ENCODE data around the gene SDK2. TPM values are rescaled to one million over a fixed set of nuclear protein-coding genes. Genes with fewer than 3 reads are reported as not detected.

Gene SDK2
- total and polyA plus RNA-seq, 9 of the 15 experiments (the other 6 are each of a cell fraction or from before 2014, with no cell fraction given): 0.04 TPM; not detected in 8

DNA sequence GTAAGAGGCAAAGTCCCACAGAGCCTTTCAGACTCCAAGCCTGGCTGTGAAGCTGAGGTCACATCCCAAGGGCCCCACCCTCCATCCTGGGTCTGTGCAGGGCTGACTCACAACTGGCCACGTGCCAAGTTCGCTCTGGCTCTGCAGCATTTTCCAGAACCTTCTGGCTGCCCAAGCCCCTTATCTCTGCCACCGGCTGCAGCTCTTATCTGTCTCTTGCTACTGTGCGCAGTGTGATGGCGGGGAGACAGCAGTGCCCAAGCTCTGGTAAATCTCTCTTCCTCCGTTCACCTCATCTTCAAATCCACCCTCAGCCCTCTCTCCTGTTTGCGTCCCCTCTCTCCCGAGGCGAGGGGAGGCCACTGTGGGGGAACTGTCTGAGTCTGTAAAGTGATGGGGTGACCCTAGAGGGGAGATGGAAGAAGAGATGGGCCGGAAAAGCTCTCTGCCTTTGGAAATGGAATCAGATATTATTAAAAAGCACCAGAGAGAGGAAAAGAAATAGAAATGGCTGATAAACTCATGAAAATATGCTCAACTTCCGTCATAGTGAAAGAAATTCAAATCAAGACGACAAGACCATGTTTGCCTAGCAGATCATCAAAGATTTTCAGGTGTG, 169.8 kb downstream of the SDK2 start:
- FAIRE-seq: peak; percentile 99
- H3K9me3 ChIP-seq (replicated peaks; ENCODE audit: control insufficient read depth, insufficient read depth, low read depth, low read length): no peaks in the 10 kb centered on the region; the same call in 1 of the 2 replicates
- H3K79me2 ChIP-seq (ENCODE audit: control insufficient read depth, insufficient read depth, low read length): no peaks in the 10 kb centered on the region
- intact Hi-C loops (cut with micrococcal nuclease): no loop called here
- no peak overlapping the region; a peak in 1 of 4 replicates for H3K9ac ChIP-seq (ENCODE audit: insufficient read depth in 1 of 2, low read depth in 2 of 2, low read length in 2 of 2)
- H2AFZ ChIP-seq (ENCODE audit: low read depth, low read length): no peak overlapping the region
- no peak overlapping the region; the same call in 2 of the 3 replicates for H3K27ac ChIP-seq (ENCODE audit: extremely low read depth, low read depth, low read length)
- peak overlapping the region; percentile 43; the same call in 1 of the 2 replicates for H3K4me2 ChIP-seq (ENCODE audit: insufficient read depth, low read length)
- H3K4me1 ChIP-seq (replicated peaks in 1 of 2; ENCODE audit: control insufficient read depth in 2 of 2, insufficient read depth in 2 of 2, low read length in 2 of 2): peaks cover 7 to 10% of the 10 kb centered on the region in 2 experiments; a peak in 4 of 5 replicates
- ATAC-seq: peak; percentile 99
- no peak overlapping the region for H3K4me3 ChIP-seq
- H4K20me1 ChIP-seq (replicated peaks; ENCODE audit: control insufficient read depth, insufficient read depth, low read length): peaks cover 6% of the 10 kb centered on the region; the same call in 1 of the 2 replicates
- CTCF ChIA-PET (ENCODE audit: low intra/inter-chr PET ratio): no interaction called here
- in situ Hi-C loops (cut with MboI): no loop called here
- peak; percentile 81 to 91 (median 86) for DNase-seq (ENCODE audit: extremely low read depth in 1 of 4, low spot score in 3 of 4)
- no TSS peak for BruUV-seq (replicated peaks)
- POLR2A ChIA-PET: interaction anchor here (0.6 to 1.6 kb wide), 3 partner anchors 14 to 159 kb away, joined by 3 to 9 read pairs (median 3); no protein-coding TSS in a partner anchor
- peaks cover 13 to 24% of the 10 kb centered on the region in 2 experiments for H3K27me3 ChIP-seq (ENCODE audit: control insufficient read depth in 2 of 2, insufficient read depth in 2 of 2, low read length in 2 of 2)
- no peaks in the 10 kb centered on the region for H3K9me1 ChIP-seq (ENCODE audit: control insufficient read depth, insufficient read depth, low read length)
- WGBS (ENCODE audit: insufficient coverage, low coverage, missing lambda C conversion rate): under 1% methylated on average over 12 of the region's 12 CpGs
- no peaks in the 10 kb centered on the region for H3K36me3 ChIP-seq (ENCODE audit: control insufficient read depth, insufficient read depth, low read length)
- TF ChIP-seq, protein P1, sequence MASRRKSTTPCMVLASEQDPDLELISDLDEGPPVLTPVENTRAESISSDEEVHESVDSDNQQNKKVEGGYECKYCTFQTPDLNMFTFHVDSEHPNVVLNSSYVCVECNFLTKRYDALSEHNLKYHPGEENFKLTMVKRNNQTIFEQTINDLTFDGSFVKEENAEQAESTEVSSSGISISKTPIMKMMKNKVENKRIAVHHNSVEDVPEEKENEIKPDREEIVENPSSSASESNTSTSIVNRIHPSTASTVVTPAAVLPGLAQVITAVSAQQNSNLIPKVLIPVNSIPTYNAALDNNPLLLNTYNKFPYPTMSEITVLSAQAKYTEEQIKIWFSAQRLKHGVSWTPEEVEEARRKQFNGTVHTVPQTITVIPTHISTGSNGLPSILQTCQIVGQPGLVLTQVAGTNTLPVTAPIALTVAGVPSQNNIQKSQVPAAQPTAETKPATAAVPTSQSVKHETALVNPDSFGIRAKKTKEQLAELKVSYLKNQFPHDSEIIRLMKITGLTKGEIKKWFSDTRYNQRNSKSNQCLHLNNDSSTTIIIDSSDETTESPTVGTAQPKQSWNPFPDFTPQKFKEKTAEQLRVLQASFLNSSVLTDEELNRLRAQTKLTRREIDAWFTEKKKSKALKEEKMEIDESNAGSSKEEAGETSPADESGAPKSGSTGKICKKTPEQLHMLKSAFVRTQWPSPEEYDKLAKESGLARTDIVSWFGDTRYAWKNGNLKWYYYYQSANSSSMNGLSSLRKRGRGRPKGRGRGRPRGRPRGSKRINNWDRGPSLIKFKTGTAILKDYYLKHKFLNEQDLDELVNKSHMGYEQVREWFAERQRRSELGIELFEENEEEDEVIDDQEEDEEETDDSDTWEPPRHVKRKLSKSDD (conservative IDR thresholded peaks at IDR 0.05; ENCODE audit: low read length): 0 out of 2 replicates have a peak, but pooled peaks have one; percentile 32
- peak in 1 of 2 experiments; percentile 86; a peak in 1 of 4 replicates for TF ChIP-seq NONO (IDR thresholded peaks at IDR 0.05; ENCODE audit: low read depth in 2 of 2, low read length in 1 of 2)
- TF ChIP-seq NRF1 (conservative IDR thresholded peaks at IDR 0.05 in 1 of 2, IDR thresholded peaks at IDR 0.05 in 1 of 2): peak; percentile 74 to 79
- peak; percentile 31; the same call in 1 of the 2 replicates for TF ChIP-seq ZNF324 (CRISPR knock-in tag; IDR thresholded peaks at IDR 0.05)
- TF ChIP-seq NCOA1 (IDR thresholded peaks at IDR 0.05; ENCODE audit: low read depth): 0 out of 2 replicates have a peak, but pooled peaks have one; percentile 57
- TF ChIP-seq, protein P2, sequence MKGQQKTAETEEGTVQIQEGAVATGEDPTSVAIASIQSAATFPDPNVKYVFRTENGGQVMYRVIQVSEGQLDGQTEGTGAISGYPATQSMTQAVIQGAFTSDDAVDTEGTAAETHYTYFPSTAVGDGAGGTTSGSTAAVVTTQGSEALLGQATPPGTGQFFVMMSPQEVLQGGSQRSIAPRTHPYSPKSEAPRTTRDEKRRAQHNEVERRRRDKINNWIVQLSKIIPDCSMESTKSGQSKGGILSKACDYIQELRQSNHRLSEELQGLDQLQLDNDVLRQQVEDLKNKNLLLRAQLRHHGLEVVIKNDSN (CRISPR knock-in tag; IDR thresholded peaks at IDR 0.05): 0 out of 2 replicates have a peak, but pooled peaks have one; percentile 10
- peak; percentile 86; the same call in 1 of the 2 replicates for TF ChIP-seq POLR2AphosphoS5 (IDR thresholded peaks at IDR 0.05; ENCODE audit: control insufficient read depth, insufficient read depth, low read depth, low read length)
- peak; percentile 85 for TF ChIP-seq NEUROD1 (IDR thresholded peaks at IDR 0.05; ENCODE audit: borderline replicate concordance, low read depth, low read length, partially characterized antibody)
- no peak for TF ChIP-seq NCOA6 (IDR thresholded peaks at IDR 0.05)
- TF ChIP-seq POLR2G (IDR thresholded peaks at IDR 0.05; ENCODE audit: low read depth, low read length): no peak
- no peak for TF ChIP-seq XRCC4 (IDR thresholded peaks at IDR 0.05; ENCODE audit: extremely low read depth, insufficient read depth, insufficient read length)
- TF ChIP-seq NCOR1 (IDR thresholded peaks at IDR 0.05): peak; percentile 93
- TF ChIP-seq ATF7 (IDR thresholded peaks at IDR 0.05): peak; percentile 96
- peak; percentile 67 to 87; a peak in 3 of 4 replicates for TF ChIP-seq KDM1A (IDR thresholded peaks at IDR 0.05)
- TF ChIP-seq ATF1 (CRISPR knock-in tag; IDR thresholded peaks at IDR 0.05): no peak
- TF ChIP-seq ATF1 (tag; IDR thresholded peaks at IDR 0.05): peak; percentile 73
- TF ChIP-seq HMGN3 (IDR thresholded peaks at IDR 0.05; ENCODE audit: borderline replicate concordance, extremely low read depth, insufficient read length, low read depth, low read length): peak; percentile 95
- TF ChIP-seq MTA3 (IDR thresholded peaks at IDR 0.05; ENCODE audit: borderline replicate concordance): peak; percentile 91
- TF ChIP-seq TBL1XR1 (IDR thresholded peaks at IDR 0.05; ENCODE audit: low read length in 2 of 2): peak in 1 of 2 experiments; percentile 92; a peak in 2 of 4 replicates

All from K562 (cell line).